ENCODE measurements around the gene RPAP3.

DNA sequence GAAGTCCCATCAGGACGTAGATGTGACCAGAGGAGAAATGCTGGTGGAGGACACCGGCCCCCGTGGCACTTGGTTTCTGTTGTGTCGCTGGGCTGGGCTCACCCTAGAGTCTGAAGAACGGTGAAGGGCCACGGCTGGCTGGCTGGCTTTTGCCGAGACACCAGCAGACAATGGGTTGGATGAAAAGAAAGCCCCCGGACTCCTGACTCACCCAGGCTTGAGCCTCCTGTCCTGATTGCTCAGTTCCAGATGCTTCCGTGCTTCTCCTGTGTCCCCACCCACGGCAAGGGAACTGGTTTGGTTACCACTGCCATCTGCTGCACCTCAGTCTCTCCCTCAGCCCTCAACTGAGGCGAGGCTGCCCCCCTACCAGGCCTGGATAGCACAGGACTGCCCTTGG is 29.8 kb upstream of the RPAP3 start:
- TF ChIP-seq EZH2phosphoT487 (IDR thresholded peaks at IDR 0.05; ENCODE audit: unreplicated experiment) (no peak), CTCF (conservative IDR thresholded peaks at IDR 0.05; ENCODE audit: low read depth in 2 of 2) (no peak), REST (IDR thresholded peaks at IDR 0.05; ENCODE audit: unreplicated experiment) (no peak), POLR2AphosphoS5 (IDR thresholded peaks at IDR 0.05; ENCODE audit: low read depth) (no peak), EZH2 (IDR thresholded peaks at IDR 0.05; ENCODE audit: low read depth, unreplicated experiment) (no peak)

Data from GM23338 (cell line).